Endothelial cell of umbilical vein (primary cell): ENCODE data around the gene APLN. TPM values are rescaled to one million over a fixed set of nuclear protein-coding genes. Genes with fewer than 3 reads are reported as not detected.

Experiments used
- BruUV-seq: library from RNA; stranded (reverse); fragments of 400-500 nt; replicated peaks from 2 replicates; lab custom pipeline; 2021; lab: Mats Ljungman, UMichigan
- CTCF ChIA-PET: fragments of 300-600, 350-600 bp; sonication (Branson Sonifier 250); formaldehyde crosslinking; loops from one replicate; lab custom pipeline; 2021; ENCODE audit warnings: antibody characterized with exemption, inconsistent platforms; lab: Charles Lee
- POLR2A ChIA-PET: fragments of 300-600, 350-600 bp; sonication (Branson Sonifier 250); formaldehyde crosslinking; loops from one replicate; lab custom pipeline; 2021; ENCODE audit warnings: antibody characterized with exemption, inconsistent platforms; lab: Charles Lee
- DNase-seq: peaks from one replicate; pipeline ENCODE4 v3.0.0-alpha.2; 2011; ENCODE audit warnings: low read depth, low spot score
- FAIRE-seq: peaks from 2 replicates; lab custom pipeline; 2011; peaks lifted over from hg19 to GRCh38; lab: Jason Lieb, UNC
- H2AFZ ChIP-seq: 2 replicates; pipeline ENCODE4 v1.6.0; 2012; ENCODE audit warnings: low read depth, low read length, control low read depth, inconsistent platforms
- H3K27ac ChIP-seq: 2 replicates; pipeline ENCODE4 v1.5.1; 2011; ENCODE audit warnings: low read depth, mild to moderate bottlenecking, control low read depth, low read length, moderate library complexity; ENCODE audit not compliant: insufficient read depth
- H3K27me3 ChIP-seq, 2 experiments: 2 replicates each; pipeline versions ENCODE4 v1.6.0 to v1.6.1; 2011; ENCODE audit warnings: low read length in 2 of 2, mixed read lengths in 1 of 2; ENCODE audit not compliant: control insufficient read depth in 2 of 2, insufficient read depth in 2 of 2
- H3K36me3 ChIP-seq, 2 experiments: 2 replicates in 1 of 2; 3 replicates in 1 of 2; pipeline ENCODE4 v1.5.1; 2011; ENCODE audit warnings: low read length in 2 of 2, mild to moderate bottlenecking in 1 of 2, moderate library complexity in 1 of 2; ENCODE audit not compliant: control insufficient read depth in 2 of 2, insufficient read depth in 2 of 2; ENCODE audit errors: extremely low read depth in 1 of 2
- H3K4me1 ChIP-seq: 3 replicates; pipeline ENCODE4 v1.5.1; 2011; ENCODE audit warnings: mild to moderate bottlenecking, low read length; ENCODE audit not compliant: control insufficient read depth, insufficient read depth; ENCODE audit errors: extremely low read depth
- H3K4me2 ChIP-seq: 2 replicates; pipeline ENCODE4 v1.6.1; 2011; ENCODE audit warnings: low read length, control low read depth, mixed read lengths; ENCODE audit not compliant: insufficient read depth
- H3K4me3 ChIP-seq, 3 experiments: fragments of 200-600 bp in 1 of 3; sonication (generic), shearing (Covaris generic) in 1 of 3; replicated peaks in 1 of 3; 2 replicates each; pipeline ENCODE4 v1.5.1; 2011 to 2016; ENCODE audit warnings: control low read depth in 3 of 3, low read length in 3 of 3, mild to moderate bottlenecking in 2 of 3, inconsistent platforms in 1 of 3, low read depth in 1 of 3, moderate library complexity in 1 of 3; ENCODE audit not compliant: insufficient read depth in 1 of 3
- H3K79me2 ChIP-seq: 2 replicates; pipeline ENCODE4 v1.6.0; 2012; ENCODE audit warnings: low read length, inconsistent platforms; ENCODE audit not compliant: control insufficient read depth, insufficient read depth
- H3K9ac ChIP-seq: replicated peaks from 2 replicates; pipeline ENCODE3; 2011; ENCODE audit warnings: low read length, control low read depth; ENCODE audit not compliant: insufficient read depth; ENCODE audit errors: extremely low read depth
- H3K9me1 ChIP-seq: replicated peaks from 3 replicates; pipeline ENCODE4 v1.6.0; 2011; ENCODE audit warnings: mild to moderate bottlenecking, low read length; ENCODE audit not compliant: control insufficient read depth, insufficient read depth; ENCODE audit errors: extremely low read depth
- H3K9me3 ChIP-seq: replicated peaks from 2 replicates; pipeline ENCODE4 v1.5.1; 2012; ENCODE audit warnings: low read length, inconsistent platforms; ENCODE audit not compliant: control insufficient read depth, insufficient read depth
- H4K20me1 ChIP-seq: replicated peaks from 2 replicates; pipeline ENCODE3; 2011; ENCODE audit warnings: mild to moderate bottlenecking, low read length; ENCODE audit not compliant: control insufficient read depth, insufficient read depth; ENCODE audit errors: extremely low read depth
- EZH2 ChIP-seq: IDR thresholded peaks from 2 replicates; pipeline ENCODE4 v1.6.1; 2012; ENCODE audit warnings: borderline replicate concordance, low read depth, mild to moderate bottlenecking, moderate library complexity, low read length, inconsistent platforms; ENCODE audit not compliant: severe bottlenecking
- FOS ChIP-seq: IDR thresholded peaks from 2 replicates; pipeline ENCODE4 v1.6.1; 2011; ENCODE audit warnings: mild to moderate bottlenecking, low read length, moderate library complexity, borderline replicate concordance; ENCODE audit not compliant: insufficient read depth
- GATA2 ChIP-seq: IDR thresholded peaks from 2 replicates; pipeline ENCODE4 v1.7.0; 2011; ENCODE audit warnings: low read depth, mild to moderate bottlenecking, moderate library complexity, mixed read lengths, low read length; ENCODE audit not compliant: insufficient read length, insufficient read depth
- JUN ChIP-seq: IDR thresholded peaks from 2 replicates; pipeline ENCODE4 v1.6.1; 2011; ENCODE audit warnings: borderline replicate concordance, low read depth; ENCODE audit not compliant: insufficient read length, insufficient read depth
- MYC ChIP-seq: IDR thresholded peaks from one replicate; pipeline ENCODE4 v1.6.1; 2011; ENCODE audit warnings: mild to moderate bottlenecking, low read depth, low read length
- POLR2A ChIP-seq: IDR thresholded peaks from 2 replicates; pipeline ENCODE4 v1.6.1; 2012; ENCODE audit warnings: low read depth, mild to moderate bottlenecking, control low read depth, low read length
- POLR2AphosphoS5 ChIP-seq: IDR thresholded peaks from 2 replicates; pipeline ENCODE4 v1.6.1; 2012; ENCODE audit warnings: low read depth, mild to moderate bottlenecking, control low read depth, low read length, moderate library complexity; ENCODE audit not compliant: insufficient read depth
- dilution Hi-C: fragments of 300-500 bp; cut with MboI; formaldehyde crosslinking; loops from one replicate; pipeline ENCODE4 v1.15.0; 2019; ENCODE audit warnings: low sequenced_read_pairs; ENCODE audit not compliant: extremely low pct_ligation_motif_present
- intact Hi-C: fragments of 100-400 bp; cut with micrococcal nuclease; formaldehyde crosslinking; loops from one replicate; pipeline ENCODE4 v1.10.0; 2022
- polyA plus RNA-seq, 4 experiments: library from polyadenylated mRNA; depleted of rRNA in 3 of 4; stranded (reverse) in 3 of 4; unstranded in 1 of 4; fragments of >200 nt; gene quantifications; 2 replicates each; pipeline versions ENCODE4 v1.2.1 to v1.2.3, GENCODE V29; 2011 to 2012; ENCODE audit warnings: missing spikeins in 1 of 4
- total RNA-seq: library from RNA; stranded (reverse); gene quantifications from 2 replicates; pipeline ENCODE4 v1.2.3, GENCODE V29; 2021
- TF ChIP-seq, protein P1 (sequence below): IDR thresholded peaks from 2 replicates; pipeline ENCODE4 v1.6.1; 2011; ENCODE audit not compliant: insufficient read depth, insufficient read length
- TF ChIP-seq, protein P2 (sequence below), 2 donors: IDR thresholded peaks; 1 replicate in 1 of 2; 2 replicates in 1 of 2; pipeline ENCODE4 v1.5.1; 2011; ENCODE audit warnings: low read length in 2 of 2, mild to moderate bottlenecking in 2 of 2, moderate library complexity in 2 of 2, control low read depth in 1 of 2, inconsistent platforms in 1 of 2, low read depth in 1 of 2; ENCODE audit not compliant: insufficient read depth in 1 of 2; ENCODE audit errors: extremely low read depth in 1 of 2

Gene APLN
- total and polyA plus RNA-seq, 2 donors (not counting 3 experiments of a cell fraction or from before 2014, with no cell fraction given): 230 to 466 TPM

DNA sequence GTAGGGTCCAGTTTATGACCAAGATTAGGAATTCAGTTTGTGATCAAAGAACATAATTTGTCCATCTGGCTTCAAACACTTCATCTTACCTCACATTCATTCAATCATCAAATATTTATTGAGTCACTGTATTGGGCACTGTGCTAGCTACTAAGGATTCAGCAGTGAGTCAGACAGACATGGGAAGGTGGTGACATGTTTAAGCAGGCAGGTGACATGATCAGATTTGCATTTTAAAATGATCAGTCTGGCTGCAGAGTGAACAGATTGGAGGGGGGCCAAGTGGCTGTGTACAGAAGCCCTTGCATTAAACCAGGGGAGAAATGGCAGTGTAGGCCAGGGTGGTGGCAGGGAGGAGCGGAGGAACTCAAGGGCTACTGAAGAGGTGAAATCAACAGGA lies 25.1 kb upstream of the APLN start:
- FAIRE-seq (no peak), DNase-seq (no peak)
- Histone ChIP-seq H2AFZ (no peak overlapping the region), H3K36me3 (no peaks in the 10 kb centered on the region), H3K27ac (no peak overlapping the region), H3K9me3 (no peaks in the 10 kb centered on the region), H4K20me1 (no peaks in the 10 kb centered on the region), H3K9me1 (no peaks in the 10 kb centered on the region), H3K4me1 (peaks cover 19% of the 10 kb centered on the region), H3K4me2 (no peak overlapping the region), H3K27me3 (no peaks in the 10 kb centered on the region), H3K4me3 (no peak overlapping the region), H3K79me2 (no peaks in the 10 kb centered on the region), H3K9ac (no peak overlapping the region)
- ChIA-PET CTCF (interaction anchor here (2.7 kb wide), 1 partner anchor 46 kb away, joined by 22 read pairs; no protein-coding TSS in a partner anchor), POLR2A (no interaction called here)
- no TSS peak for BruUV-seq
- TF ChIP-seq POLR2AphosphoS5 (no peak), JUN (no peak), FOS (no peak), POLR2A (no peak), EZH2 (no peak), MYC (no peak), GATA2 (no peak)
- TF ChIP-seq, protein P1, sequence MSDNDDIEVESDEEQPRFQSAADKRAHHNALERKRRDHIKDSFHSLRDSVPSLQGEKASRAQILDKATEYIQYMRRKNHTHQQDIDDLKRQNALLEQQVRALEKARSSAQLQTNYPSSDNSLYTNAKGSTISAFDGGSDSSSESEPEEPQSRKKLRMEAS: no peak
- TF ChIP-seq, protein P2, sequence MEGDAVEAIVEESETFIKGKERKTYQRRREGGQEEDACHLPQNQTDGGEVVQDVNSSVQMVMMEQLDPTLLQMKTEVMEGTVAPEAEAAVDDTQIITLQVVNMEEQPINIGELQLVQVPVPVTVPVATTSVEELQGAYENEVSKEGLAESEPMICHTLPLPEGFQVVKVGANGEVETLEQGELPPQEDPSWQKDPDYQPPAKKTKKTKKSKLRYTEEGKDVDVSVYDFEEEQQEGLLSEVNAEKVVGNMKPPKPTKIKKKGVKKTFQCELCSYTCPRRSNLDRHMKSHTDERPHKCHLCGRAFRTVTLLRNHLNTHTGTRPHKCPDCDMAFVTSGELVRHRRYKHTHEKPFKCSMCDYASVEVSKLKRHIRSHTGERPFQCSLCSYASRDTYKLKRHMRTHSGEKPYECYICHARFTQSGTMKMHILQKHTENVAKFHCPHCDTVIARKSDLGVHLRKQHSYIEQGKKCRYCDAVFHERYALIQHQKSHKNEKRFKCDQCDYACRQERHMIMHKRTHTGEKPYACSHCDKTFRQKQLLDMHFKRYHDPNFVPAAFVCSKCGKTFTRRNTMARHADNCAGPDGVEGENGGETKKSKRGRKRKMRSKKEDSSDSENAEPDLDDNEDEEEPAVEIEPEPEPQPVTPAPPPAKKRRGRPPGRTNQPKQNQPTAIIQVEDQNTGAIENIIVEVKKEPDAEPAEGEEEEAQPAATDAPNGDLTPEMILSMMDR (IDR thresholded peaks at IDR 0.05; ENCODE audit: extremely low read depth in 1 of 2, insufficient read depth in 1 of 2, low read depth in 1 of 2, low read length in 2 of 2): no peak
- dilution Hi-C loops (no loop called here), intact Hi-C loops (loop anchor here (2.0 kb wide), 1 partner anchor 25 kb away; the partner anchor contains the start of gene APLN)
